ENCODE data around the gene RASSF8. TPM values are rescaled to one million over a fixed set of nuclear protein-coding genes. Genes with fewer than 3 reads are reported as not detected.

The RASSF8 gene
- total and polyA plus RNA-seq, 2 of the 8 experiments (the other 6 are each of a cell fraction or from before 2014, with no cell fraction given): 6.4 to 46.7 TPM

- Histone ChIP-seq H4K20me1 (replicated peaks in 1 of 2; ENCODE audit: control insufficient read depth in 1 of 2, insufficient read depth in 2 of 2, low read length in 2 of 2) (no peaks in the 10 kb centered on the region), H3K27me3 (replicated peaks in 1 of 4; ENCODE audit: control insufficient read depth in 3 of 4, extremely low read depth in 1 of 4, insufficient read depth in 3 of 4, low read length in 3 of 4) (peaks cover 0 to 2% (median 0%) of the 10 kb centered on the region in 4 experiments; a peak in 3 of 7 replicates), H3K14ac (ENCODE audit: insufficient read length) (no peak overlapping the region), H2AK5ac (ENCODE audit: low read depth, low read length) (no peak overlapping the region), H3K79me1 (ENCODE audit: low read depth, low read length) (no peaks in the 10 kb centered on the region), H2AFZ (ENCODE audit: low read length) (peak overlapping the region; percentile 74; the same call in 1 of the 2 replicates), H2BK15ac (ENCODE audit: low read length) (no peak overlapping the region), H3K23ac (ENCODE audit: insufficient read length) (no peak overlapping the region), H4K8ac (ENCODE audit: extremely low read depth, insufficient read depth, low read length) (no peak overlapping the region), H3K18ac (ENCODE audit: extremely low read depth, low read length) (peak overlapping the region; percentile 28; the same call in 1 of the 2 replicates), H3K36me3 (ENCODE audit: control insufficient read depth in 2 of 4, insufficient read depth in 4 of 4, low read length in 3 of 4) (no peaks in the 10 kb centered on the region), H3K9me3 (ENCODE audit: insufficient read depth in 2 of 2, low read depth in 1 of 2, low read length in 1 of 2) (no peaks in the 10 kb centered on the region), H3K27ac (ENCODE audit: low read depth, low read length) (no peak overlapping the region), H3K4me1 (replicated peaks in 1 of 4; ENCODE audit: control insufficient read depth in 3 of 4, insufficient read depth in 4 of 4, low read length in 3 of 4) (peaks cover 0 to 18% (median 13%) of the 10 kb centered on the region in 4 experiments; a peak in 5 of 7 replicates), H3K4ac (replicated peaks; ENCODE audit: insufficient read length, low read depth, low read length) (no peak overlapping the region), H2BK12ac (ENCODE audit: low read depth, low read length) (0 out of 2 replicates have a peak overlapping the region, but pooled peaks have one; percentile 1), H3K4me2 (ENCODE audit: insufficient read depth in 1 of 2, low read depth in 2 of 2, low read length in 2 of 2) (peak overlapping the region in 1 of 2 experiments; percentile 16; a peak in 1 of 4 replicates), H2BK20ac (ENCODE audit: low read length) (no peak overlapping the region), H2BK120ac (replicated peaks; ENCODE audit: low read depth, low read length) (no peak overlapping the region), H4K91ac (replicated peaks; ENCODE audit: insufficient read length, low read length) (no peak overlapping the region), H2BK5ac (ENCODE audit: low read depth, low read length) (0 out of 2 replicates have a peak overlapping the region, but pooled peaks have one; percentile 1), H3K23me2 (ENCODE audit: low read depth, low read length) (peaks cover under 1% of the 10 kb centered on the region; the same call in 1 of the 2 replicates), H4K5ac (ENCODE audit: insufficient read length, low read depth, low read length) (no peak overlapping the region), H3K56ac (replicated peaks; ENCODE audit: insufficient read length, low read depth, low read length) (no peak overlapping the region), H3K9ac (replicated peaks in 1 of 4; ENCODE audit: extremely low read depth in 1 of 4, low read depth in 3 of 4, low read length in 3 of 4) (no peak overlapping the region), H3K79me2 (ENCODE audit: control insufficient read depth in 1 of 2, insufficient read depth in 2 of 2, low read length in 2 of 2) (no peaks in the 10 kb centered on the region), H3K4me3 (ENCODE audit: extremely low read depth in 1 of 4, insufficient read depth in 2 of 4, low read depth in 3 of 4, low read length in 4 of 4) (no peak overlapping the region)
- FAIRE-seq: peak; percentile 50
- WGBS, 2 experiments (ENCODE audit: extremely low coverage in 1 of 2, insufficient coverage in 1 of 2, insufficient read length in 1 of 2, insufficient replicate concordance in 2 of 2, low coverage in 1 of 2, low lambda C conversion rate in 2 of 2, missing lambda C conversion rate in 1 of 2): 67% methylated on average over 10 of the region's 10 CpGs; no CpG with 5 or more reads in 1 of the 2 experiments
- no peak for TF ChIP-seq HDAC6 (IDR thresholded peaks at IDR 0.05; ENCODE audit: low read depth, low read length)
- peak in 1 of 2 experiments; percentile 48 for DNase-seq (ENCODE audit: low read depth in 1 of 2, low spot score in 2 of 2)
- ChIA-PET POLR2A (ENCODE audit: partially characterized antibody) (interaction anchor here (1.0 kb wide), 1 partner anchor 12 kb away, joined by 3 read pairs; no protein-coding TSS in a partner anchor), CTCF (ENCODE audit: partially characterized antibody) (interaction anchor here (0.5 to 1.0 kb wide), 4 partner anchors 12 to 103 kb away, joined by 3 to 4 read pairs (median 4); no protein-coding TSS in a partner anchor)
Observed at GRCh38 chr12:26109343-26109881, 150.9 kb downstream of the RASSF8 start.
